ENCODE results near the gene METTL25B.

The METTL25B gene

DNA sequence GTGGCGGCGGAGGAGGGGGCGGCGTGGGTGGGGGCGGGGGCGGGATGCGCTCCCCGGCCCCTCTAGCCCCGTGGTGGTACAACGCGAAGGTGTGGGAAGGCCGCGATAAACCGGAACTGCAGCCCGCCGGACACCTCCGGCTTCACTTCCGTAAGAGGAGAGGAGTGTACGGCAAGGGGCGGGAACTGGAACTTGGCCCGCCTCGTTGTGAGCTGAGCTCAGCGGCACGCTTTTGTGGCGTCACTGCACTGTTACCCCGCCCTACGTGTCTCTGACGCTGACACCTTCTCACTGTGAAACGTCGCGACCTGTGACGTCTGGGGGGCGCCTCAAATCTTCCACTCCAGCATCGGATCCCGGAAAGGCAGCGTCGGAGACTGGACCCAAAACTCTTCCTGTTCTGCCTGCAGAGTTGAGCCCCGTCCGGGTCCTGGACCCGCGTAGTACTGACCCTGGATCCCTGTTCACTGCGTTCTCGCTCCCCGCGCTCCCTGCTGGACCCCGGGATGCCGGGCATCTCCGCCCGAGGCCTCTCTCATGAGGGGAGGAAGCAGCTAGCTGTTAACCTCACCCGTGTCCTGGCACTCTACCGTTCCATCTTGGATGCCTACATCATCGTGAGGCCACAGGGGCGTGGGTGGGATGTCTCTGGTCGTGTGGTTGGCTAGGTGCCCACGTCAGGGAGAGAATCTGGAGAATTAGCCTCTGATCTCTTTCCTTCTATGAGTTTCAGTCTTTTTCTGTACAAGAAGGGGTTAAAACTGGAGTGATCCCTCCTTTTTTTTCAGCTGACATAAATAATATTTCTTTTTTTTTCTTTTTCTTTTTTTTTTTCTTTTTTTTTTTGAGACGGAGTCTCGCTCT, 562 bp downstream of the METTL25B start, which contains the start of gene ISG20L2:
Gene ISG20L2, minus strand, starts transcription at position 168 of the 864 bp plus-strand sequence. CDS start 1,114 bp downstream, outside the sequence.
- DNase-seq = peak; percentile 96

DNA sequence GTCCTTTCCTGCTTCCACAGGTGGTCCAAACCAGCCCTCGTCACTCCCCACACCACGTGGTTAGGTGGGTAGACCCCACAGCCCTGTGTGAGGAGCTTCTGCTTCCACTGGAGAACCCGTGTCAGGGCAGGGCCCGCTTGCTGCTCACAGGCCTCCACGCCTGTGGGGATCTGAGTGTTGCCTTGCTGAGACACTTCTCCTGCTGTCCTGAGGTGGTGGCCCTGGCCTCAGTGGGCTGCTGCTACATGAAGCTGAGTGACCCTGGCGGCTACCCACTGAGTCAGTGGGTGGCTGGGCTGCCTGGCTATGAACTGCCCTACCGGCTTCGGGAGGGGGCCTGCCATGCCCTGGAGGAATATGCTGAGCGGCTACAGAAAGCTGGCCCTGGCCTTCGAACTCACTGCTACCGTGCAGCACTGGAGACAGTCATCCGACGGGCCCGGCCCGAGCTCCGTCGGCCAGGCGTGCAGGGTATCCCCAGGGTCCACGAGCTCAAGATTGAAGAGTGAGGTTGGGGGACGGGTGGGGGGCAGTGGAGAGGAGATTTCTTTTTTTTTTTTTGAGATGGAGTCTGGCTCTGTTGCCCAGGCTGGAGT, 5.8 kb downstream of the METTL25B start:
- no peak for DNase-seq

DNA sequence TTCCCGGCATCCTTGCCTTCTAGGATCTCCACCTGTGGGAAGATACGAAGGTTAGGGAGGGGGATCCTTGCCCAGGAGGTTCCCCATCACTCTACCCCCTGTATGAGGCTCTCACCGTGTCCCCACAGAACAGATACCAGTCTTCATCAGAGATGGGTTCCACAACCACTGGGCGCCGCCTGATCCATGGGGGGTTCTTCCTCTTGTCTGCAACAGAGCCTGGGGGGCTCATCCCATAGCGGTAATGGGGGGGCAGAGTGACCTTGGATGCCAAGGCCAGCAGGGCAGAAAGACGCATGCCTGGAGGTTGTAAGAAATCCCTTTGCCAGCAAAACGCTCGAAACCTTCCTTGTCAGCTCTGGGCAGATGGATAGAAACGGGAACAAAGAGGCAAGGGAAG, 10.1 kb downstream of the METTL25B start:
- DNase-seq = no peak

DNA sequence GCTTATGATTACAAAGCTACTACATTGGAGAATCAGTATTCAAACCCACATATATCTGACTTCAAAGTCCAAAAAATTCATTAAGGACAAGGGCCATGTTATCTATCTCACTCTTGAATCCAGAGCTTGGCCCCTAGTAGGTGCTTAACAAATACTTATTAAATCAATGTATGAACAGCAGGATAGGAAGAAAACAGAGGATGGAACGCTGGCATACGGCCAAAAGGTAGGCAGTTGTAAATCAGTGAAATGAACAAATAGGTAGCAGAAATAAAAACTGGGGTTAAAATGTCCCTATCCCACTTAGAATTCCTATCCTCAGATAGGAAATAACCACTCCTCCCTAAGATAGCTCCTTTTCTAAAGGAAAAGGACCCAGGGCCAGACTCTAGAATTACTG, 10.6 kb downstream of the METTL25B start:
- no peak for DNase-seq

DNA sequence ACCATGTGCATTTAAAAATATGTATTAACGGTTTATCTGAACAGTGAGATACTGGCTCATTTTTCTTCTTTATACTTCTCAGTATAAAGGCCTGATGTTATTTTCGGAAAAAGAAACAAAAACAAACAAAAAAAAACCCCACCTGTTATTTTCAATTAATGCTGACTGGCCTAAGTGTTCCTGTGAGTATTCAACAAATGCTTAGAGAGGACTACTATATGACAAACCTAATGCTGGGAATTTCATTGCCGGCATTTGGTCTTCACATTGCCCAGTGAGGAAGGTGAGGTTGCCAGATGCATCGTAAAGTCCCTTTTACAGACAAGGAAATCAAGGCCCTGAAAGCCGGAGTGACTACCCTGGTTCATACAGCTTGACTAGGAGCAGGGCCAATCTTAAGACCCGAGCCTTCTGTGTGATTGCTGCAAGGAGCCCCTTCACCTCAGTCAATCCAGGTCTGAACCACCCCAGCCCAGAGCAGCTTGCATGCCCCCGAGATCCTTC, 12.0 kb downstream of the METTL25B start:
- DNase-seq = no peak

DNA sequence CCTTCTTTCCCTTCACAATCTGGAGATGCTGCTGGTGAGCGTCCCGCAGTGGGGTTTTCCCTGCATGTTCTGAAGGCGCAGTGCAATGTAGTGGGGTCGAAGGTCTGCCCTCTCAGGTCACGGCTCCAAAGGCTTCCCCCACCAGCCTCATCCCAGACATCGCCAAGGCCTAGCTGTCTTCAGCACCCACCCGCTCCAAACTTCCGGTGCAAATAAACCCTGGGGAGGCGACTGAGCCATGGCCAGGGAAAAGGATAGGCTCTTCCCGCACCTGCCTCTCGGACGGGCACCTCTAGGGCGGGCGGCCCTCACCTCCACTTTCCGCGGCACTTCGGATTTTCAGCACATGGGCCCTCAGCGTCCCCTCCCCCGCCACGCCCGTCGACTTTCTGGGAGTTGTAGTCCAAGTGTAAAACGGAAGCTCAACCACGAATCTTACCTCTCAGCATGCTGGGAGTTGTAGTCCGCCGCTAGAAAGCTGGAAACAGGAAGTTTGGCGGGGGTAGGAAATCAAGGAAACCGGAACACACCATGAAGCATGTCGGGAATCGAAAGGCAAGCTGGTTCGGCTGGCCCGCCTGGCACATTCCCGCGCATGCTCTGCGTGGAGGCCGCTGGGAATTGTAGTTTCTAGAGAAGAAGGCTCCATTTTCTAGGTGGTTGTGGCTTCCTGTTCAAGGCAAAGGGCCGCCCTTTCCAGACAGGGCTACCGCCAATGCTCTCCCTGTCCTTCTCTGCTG, 12.6 kb downstream of the METTL25B start, which contains the start of gene MRPL24:
Gene MRPL24, minus strand, starts transcription at position 348 of the 740 bp plus-strand sequence. CDS start 2,384 bp downstream, outside the sequence.
- peak; percentile 100 for DNase-seq

DNA sequence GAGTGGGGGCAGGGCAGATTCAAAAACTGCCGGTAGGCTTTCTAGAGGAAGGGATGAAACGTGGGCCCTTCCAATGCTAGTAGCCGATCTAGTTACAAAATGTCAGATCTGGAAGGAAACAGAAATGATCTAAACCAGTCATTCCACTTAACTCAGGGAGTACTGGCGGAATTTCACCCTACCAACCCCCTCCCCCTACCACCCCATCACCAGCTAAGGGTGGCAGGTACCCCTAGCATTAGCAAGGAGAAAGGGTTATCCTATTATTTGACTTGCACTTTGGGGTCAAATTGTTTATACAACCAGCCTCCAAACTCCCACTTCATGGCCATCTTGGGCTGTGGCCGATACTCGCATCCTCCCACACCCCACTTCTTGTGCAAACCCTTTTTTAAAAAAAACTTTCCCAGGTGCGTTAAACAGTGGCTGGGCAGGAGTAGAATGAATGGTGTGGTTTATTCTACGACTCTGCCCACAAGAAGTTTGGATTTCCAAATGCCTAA, 13.3 kb downstream of the METTL25B start:
- DNase-seq = peak; percentile 28

DNA sequence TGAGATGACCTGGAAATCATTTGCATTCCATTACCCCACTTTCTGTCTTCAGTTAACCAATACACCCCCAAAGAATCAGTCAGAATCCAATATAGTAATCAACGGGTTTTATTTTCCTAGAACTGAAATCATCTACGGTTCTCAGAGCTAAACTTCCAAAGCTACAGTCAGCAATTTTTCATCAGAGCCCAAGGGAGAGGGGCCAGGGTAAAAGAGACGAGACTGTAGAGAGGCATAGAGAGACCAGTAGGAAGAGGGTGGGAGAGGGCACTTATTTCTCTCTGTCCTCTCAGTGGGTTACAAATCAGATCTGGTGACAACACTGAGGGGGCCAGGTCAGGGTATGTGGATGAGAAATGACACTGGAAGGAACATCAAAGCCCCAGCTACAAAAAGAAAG, 13.7 kb downstream of the METTL25B start:
- no peak for DNase-seq

DNA sequence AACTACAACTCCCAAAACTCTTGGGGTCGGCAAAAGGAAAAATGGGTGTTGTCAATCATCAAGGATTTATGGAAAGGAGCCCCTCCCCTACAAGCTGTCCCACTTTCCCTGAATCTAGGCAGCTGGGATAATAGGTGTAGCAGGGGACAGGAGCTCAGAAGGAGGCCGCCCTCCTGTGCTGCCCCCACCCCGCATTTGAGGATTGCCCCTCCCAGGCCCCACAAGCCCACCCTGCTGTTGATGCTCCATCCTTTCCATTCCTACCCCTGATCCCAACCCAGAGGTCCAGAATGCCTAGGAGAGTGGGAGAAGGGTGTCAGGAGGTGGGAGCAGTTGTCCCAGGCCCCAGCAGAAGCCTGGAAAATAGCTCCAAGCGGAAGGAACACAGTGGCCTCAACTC, 14.5 kb downstream of the METTL25B start:
- DNase-seq = no peak

DNA sequence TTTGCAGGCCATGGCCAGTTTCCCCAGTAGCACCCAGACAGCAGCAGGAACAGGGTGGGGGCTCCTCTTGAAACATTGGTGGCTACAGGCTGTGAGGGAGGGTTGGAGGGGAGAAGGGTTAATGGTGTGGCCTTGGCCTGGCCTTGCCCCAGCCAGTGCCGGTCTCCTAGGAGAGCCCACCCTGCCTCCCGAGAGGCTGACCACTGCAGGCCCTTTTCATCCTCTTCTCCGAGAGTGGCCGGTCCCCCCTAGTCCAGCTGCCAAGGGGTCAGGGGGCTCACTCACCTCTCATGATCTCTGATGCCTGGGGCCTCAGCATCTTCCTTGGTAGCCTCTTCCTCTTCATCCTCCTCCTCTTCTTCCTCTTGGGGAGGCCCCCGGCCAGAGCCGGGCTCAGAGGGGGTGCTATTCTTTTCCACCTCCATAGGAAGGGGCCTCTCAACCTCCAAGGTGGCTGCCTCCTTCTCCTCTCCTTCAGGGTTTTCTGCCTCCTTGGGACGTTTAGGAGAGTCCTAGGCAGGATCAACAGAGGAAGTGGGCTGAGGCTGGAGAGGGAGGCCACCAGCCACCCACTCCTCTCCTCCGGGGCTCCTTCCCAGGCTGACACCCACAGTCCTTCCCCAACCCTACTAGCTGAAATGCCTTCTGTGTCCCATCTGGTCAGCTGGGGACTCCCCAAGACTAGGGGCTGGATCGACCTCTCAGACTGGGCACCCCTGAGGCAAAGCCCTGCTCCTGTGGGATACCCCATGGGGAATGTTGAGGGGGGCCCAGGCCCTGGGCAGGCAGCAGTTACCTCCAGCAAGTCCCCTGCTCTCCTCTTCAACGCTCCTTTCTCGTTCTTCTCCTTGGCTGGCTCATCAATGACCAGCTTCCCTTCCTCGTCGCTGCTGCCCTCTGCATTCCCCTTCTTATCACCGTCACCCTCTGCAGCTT, 15.4 kb downstream of the METTL25B start:
- no peak for DNase-seq

DNA sequence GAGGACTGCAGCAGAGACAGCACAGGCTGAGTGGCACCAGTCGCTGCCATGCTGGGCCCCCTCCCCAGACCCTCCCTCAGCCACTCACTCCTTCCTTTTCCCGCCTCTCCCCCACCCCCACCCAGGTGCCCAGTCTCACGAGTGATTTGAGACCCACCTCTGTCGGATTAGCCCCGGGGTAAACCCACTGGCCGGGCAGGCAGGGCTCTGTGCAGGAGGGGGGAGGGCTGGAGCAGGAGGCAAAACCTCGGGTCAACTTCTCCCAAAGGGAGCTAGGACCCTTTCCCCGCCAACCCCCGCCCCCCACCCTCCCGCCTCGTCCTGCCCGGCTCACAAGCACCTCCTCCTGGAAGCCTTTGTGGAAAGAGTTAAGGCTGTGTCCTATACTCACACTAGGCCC, 16.1 kb downstream of the METTL25B start:
- no peak for DNase-seq

DNA sequence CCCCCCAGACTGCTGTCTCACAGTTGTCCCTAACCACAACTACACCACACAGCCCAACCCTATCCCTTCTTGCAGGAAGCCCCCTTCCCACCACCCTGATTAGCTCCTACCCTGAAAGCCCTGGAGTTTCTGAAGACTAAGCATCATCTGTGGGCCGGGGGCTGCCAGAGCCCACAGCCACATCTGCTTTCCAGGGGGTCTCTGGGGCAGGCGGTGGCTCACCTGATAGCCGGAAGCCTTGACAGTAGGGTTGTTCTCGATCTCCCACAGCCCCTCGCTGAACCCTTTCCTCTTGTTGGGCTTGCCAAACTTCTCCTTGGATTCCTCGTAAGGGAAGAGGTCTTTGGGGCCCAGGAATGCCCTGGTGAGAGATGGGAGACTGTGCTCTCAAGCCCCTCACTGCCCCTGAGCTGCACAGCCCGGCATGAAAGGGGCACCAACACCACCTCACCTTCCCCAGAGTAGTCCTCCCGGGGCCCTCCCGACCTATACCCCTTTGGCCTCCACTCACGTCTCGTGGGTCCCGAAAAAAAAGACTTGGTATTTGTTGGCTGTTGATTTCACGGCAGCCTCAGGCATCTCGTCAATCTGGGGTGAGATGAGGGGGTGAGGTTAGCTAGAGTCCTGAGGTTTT, 16.6 kb downstream of the METTL25B start:
- no peak for DNase-seq

DNA sequence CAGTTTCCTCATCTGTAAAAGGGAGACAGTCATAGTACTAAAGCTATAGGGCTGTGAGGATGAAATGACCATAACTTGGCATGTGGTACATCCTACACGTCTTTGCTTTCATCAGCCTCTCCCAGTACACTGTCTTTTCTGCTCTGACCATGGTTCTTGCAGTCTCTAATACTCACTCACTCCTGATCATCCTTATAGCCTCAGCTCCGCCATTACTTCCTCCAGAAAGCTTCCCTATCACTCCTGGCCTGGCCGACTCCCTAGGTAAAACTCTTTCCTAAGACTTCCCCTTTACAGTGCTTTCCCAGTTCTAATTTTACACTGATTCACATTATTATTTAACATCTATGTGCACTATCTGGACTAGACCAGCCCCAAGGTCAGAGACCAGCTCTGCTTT, 17.6 kb downstream of the METTL25B start:
- no peak for DNase-seq

DNA sequence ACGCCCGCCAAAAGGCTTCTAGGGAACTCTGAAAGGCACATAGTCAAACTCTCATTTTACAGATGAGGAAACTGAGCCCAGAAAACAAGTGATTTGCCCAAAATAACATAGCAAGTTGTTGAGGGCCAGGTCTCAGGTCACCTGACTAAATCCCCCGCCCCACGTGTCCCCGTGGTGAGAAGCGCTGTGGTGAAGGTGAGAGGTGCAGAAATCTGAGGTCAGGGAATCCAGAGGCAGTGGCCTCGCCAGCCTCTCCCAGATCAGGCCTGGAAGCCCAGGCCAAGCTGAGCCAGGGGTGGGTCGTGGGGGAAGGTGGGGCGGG, 18.1 kb downstream of the METTL25B start:
- no peak for DNase-seq

DNA sequence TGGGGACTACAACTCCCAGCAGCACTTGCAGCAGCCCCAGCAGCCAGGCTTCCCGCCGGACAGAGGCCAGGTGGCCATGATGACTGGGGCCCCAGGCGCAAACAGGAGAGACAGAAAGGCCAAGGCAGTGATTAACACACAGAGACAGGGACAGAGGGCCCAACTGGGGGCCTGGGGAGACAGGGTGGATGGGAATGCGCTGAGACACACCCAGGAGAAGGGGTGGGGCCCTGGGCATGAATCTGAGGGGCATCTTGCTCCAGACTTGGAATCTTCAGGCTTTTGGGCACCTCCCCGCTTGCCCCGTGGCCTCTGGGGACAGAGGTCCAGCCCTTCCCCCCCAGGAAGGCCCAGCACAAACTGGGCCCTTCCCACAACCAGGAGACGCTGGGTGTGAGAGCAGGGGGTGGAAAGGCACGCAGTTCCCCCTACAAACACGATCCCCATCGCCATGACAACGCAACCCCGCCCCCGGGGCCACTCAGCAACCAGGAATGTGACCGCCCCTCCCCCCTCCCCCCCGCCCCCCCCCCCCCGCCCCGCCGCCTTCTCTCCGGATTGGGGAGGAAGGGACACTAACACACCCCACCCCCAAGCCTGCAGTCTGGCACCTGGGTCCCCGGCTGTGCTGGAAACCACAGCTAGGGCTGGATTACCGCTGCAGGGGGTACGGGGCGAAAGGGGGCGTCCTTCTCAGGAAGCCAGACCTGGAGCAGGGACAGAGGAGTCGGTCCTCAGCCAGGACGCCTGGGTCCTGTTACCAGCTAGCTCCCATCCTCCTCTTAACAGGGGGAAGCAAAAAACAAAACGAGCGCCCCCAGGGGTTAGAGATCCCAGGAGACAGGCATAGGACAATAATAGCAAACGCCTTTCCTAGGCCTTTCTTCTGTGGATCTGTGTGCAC, 18.7 kb downstream of the METTL25B start:
- peak; percentile 61 for DNase-seq

DNA sequence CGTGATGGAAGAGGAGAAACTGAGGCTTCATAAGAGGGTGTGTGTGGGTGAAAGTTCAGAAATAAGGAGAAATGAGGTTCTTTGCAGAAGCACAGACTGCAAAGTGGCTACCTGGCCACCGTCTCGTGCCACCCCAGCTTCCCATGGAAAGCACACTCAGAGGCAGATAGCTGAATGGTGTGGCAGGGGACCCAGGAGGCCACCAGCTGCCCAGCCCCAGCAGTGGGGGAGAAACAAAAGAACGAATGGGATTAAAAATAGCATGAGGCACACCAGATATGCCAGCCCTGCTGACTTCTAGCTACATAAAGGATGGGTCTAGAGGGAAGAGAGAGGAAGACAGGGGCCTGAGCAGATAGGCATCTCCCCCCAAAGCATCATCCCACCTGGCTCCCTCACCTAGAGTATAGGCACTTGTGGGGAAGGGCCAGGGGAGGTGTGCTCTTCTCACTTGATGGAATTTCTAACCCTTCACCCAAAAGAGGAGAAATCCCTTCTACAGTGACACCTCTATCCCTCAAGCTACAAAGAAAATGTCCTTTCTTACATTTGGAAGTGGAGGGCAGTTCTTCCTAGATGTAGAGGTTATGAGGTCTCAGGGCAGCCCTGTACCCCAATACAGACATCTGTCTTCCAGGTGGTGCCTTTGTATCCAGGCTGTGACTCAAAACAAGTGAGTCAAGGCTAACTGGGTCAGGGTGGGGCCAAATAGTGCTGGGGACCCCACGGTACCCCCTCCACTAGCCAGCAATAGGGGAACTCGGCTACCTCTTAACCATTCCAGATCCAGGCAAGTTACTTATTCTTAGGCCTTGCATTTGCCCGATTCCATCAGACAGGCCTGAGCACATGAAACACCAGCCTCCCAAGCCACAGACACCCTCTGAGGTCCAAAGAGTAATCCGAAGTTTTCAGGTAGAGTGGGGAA, 19.7 kb downstream of the METTL25B start:
- no peak for DNase-seq

DNA sequence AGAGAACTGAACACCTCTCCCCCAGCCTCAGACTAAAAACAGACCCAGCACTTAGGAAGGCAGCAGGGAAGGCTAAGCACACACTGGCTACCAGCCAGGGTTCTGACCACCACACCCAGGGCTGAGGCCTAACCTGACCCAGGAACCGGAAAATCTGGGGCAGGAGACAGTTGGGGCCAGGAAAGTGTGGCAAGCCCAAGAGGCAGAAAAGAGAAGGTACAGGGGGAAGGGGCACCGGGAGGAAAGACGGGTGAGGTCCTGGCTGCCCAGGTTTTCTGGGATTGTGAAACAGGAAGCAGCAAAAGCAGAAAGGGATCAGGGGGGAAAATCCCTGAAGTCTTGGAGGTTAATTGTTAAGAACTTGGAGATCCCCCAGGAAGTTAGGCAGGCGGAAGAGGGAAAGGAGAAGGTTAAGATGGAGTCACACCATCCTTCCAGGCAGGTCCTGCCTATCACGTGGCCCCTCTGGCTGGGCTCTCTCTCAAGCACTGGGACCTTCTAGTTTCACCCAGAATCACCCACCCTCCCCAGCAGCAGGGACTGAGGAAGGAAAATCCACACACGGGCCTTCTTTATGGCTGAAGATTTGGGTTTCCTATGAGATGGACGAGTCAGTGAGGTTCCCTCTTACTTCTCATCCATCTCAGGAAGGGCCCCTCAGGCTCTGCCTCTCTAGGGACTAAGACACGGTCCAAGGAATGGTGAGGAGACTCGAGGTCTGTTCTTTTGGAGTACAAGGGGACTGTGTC, 20.6 kb downstream of the METTL25B start:
- DNase-seq = no peak

DNA sequence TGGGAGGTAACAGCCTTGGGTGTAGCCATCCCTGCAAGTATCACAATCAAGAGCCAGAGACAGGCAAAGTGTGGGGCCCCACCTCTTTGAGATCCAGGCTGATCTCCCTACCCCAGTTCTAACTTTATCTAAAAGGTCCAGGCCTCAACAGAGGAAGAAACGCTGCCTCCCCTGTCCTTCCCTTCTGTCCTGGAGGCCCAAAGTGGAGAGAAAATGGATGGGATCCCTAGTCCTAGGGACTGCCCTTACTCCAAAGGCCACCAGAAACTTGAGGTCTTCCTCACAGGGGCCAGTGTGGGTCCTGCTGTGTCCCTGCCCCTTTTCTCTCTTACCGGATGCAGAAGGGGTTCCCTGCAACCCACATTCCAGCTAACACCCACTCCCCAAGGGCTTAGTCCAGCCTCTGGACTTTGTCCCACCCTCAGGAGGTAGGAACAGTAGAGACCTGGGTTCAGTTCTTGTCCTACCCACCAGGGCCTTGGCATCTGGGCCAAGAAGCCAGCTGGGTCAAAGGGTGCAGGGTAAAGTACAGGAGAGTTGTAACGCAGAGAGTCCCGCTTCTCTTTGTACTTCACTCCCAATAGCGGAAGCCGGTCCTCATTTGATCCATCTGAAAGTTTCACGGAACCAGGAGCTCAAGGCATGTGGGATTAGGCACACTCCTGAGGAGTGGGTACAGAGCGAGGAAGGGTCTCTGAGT, 21.3 kb downstream of the METTL25B start:
- no peak for DNase-seq

Measured in stimulated activated naive CD4-positive, alpha-beta T cell treated with Interleukin-2 at 50 U/mL for 16 hours (primary cell).